Neutrophil (primary cell): ENCODE data around the gene HOGA1.
"Not testable (repeated sequence)": the region's sequence is repeated elsewhere in the genome, so short reads cannot be mapped to it uniquely, and the experiment has no call there.

Source experiments
- H3K27ac ChIP-seq: fragments of 200-600 bp; sonication (generic); 2 replicates; pipeline ENCODE4 v1.5.1; 2016; ENCODE audit warnings: mild to moderate bottlenecking, moderate library complexity
- H3K27me3 ChIP-seq: fragments of 200-600 bp; sonication (generic); 2 replicates; pipeline ENCODE4 v1.6.0; 2016; ENCODE audit warnings: mild to moderate bottlenecking
- H3K36me3 ChIP-seq: fragments of 200-600 bp; sonication (generic); 2 replicates; pipeline ENCODE4 v1.5.1; 2017
- H3K4me1 ChIP-seq, 2 experiments: fragments of 200-600 bp in 1 of 2; sonication (generic) in 1 of 2; 1 replicate in 1 of 2; 2 replicates in 1 of 2; pipeline versions ENCODE4 v1.5.1 to v1.6.1; 2013 to 2016; ENCODE audit warnings: low read depth in 1 of 2, low read length in 1 of 2, mild to moderate bottlenecking in 1 of 2, moderate library complexity in 1 of 2; ENCODE audit not compliant: control insufficient read depth in 1 of 2, insufficient read depth in 1 of 2
- H3K4me3 ChIP-seq, 2 experiments: fragments of 200-600 bp in 1 of 2; sonication (generic) in 1 of 2; 1 replicate in 1 of 2; 2 replicates in 1 of 2; pipeline ENCODE4 v1.5.1; 2013 to 2016; ENCODE audit warnings: low read depth in 1 of 2, low read length in 1 of 2, mild to moderate bottlenecking in 1 of 2, moderate library complexity in 1 of 2
- H3K9me3 ChIP-seq: fragments of 200-600 bp; sonication (generic); 2 replicates; pipeline ENCODE4 v1.5.1; 2016
- CTCF ChIP-seq: fragments of 200-600 bp; sonication (generic); IDR thresholded peaks from 2 replicates; pipeline ENCODE4 v1.5.1; 2016; ENCODE audit warnings: antibody characterized with exemption

The HOGA1 gene

GRCh38 chr10:97647556-97647955 lies 63.4 kb downstream of the HOGA1 start:
- Histone ChIP-seq H3K9me3 (no peaks in the 10 kb centered on the region), H3K27ac (no peak overlapping the region), H3K4me1 (no peaks in the 10 kb centered on the region), H3K27me3 (peaks cover 9% of the 10 kb centered on the region), H3K36me3 (no peaks in the 10 kb centered on the region), H3K4me3 (no peak overlapping the region)
- TF ChIP-seq CTCF: no peak

- Histone ChIP-seq H3K27ac (no peak overlapping the region), H3K4me1 (no peaks in the 10 kb centered on the region), H3K4me3 (no peak overlapping the region), H3K36me3 (no peaks in the 10 kb centered on the region), H3K27me3 (no peaks in the 10 kb centered on the region), H3K9me3 (no peaks in the 10 kb centered on the region)
- TF ChIP-seq CTCF: no peak
These were observed 64.6 kb downstream of the HOGA1 start for GRCh38 chr10:97648562-97649404.

DNA sequence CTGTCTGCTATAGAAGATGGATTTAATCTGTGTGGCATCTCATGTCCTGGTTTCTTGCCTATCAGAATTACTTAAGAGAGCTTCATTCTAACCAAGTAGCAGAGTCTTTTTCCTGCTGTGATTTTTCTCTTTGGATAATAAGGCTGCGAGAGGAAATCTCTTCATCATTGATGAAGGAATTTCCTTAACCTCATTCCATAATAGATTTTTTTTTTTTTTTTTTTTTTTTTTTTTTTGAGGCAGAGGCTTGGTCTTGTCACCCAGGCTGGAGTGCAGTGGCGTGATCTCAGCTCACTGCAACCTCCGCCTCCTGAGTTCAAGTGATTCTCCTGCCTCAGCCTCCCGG lies 65.2 kb downstream of the HOGA1 start:
- not testable (repeated sequence) for H3K4me1 ChIP-seq, H3K27ac ChIP-seq, H3K27me3 ChIP-seq, H3K9me3 ChIP-seq, H3K4me3 ChIP-seq, H3K36me3 ChIP-seq

- no peaks in the 10 kb centered on the region for H3K36me3 ChIP-seq
- no peak for TF ChIP-seq CTCF
- H3K27me3 ChIP-seq: no peaks in the 10 kb centered on the region
- no peak overlapping the region for H3K27ac ChIP-seq
- H3K4me3 ChIP-seq: no peak overlapping the region
- no peaks in the 10 kb centered on the region for H3K9me3 ChIP-seq
- no peaks in the 10 kb centered on the region for H3K4me1 ChIP-seq
These were observed 66.5 kb downstream of the HOGA1 start for GRCh38 chr10:97650726-97651125.

DNA sequence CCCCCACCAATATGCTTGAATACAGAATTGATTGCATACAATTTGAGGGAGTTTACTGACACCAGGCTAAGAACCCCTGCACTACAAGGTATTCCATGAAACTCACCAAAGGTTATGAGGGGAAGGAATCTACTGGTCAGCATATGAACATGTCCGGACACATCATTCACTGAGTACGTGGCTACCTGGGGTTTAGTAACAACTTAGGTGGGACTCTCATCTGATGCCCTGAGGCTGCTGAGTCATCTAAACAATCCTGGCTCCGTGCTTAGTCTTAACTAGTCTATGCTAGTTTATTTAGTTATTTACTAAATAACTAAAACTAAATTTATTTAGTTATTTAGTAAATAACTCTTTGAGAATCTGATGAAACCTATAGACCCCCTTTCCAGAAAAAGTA lies 67.6 kb downstream of the HOGA1 start:
- Histone ChIP-seq H3K36me3 (no peaks in the 10 kb centered on the region), H3K4me3 (no peak overlapping the region), H3K27ac (no peak overlapping the region), H3K4me1 (peaks cover 3 to 4% of the 10 kb centered on the region in 2 experiments), H3K27me3 (no peaks in the 10 kb centered on the region), H3K9me3 (no peaks in the 10 kb centered on the region)
- TF ChIP-seq CTCF: no peak

DNA sequence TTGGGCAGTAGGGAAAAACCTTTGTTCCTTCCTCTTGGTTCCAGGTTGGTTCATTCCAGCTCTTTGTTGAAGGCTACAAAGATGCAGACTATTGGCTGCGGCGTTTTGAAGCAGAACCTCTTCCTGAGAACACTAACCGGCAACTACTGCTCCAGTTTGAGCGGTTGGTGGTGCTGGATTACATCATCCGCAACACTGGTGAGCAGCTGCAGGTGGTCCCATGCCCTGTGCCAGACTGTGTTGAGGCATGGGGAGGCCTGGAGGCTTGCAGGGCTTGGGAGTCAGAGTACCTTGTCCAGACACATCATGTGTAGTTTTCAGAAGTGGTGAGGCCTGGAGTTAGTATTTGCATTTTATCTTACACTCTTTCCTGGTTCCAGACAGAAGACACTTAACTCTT lies 72.6 kb downstream of the HOGA1 start:
- H3K4me3 ChIP-seq: no peak overlapping the region
- TF ChIP-seq CTCF: no peak
- H3K36me3 ChIP-seq: no peaks in the 10 kb centered on the region
- peak overlapping the region; percentile 1 for H3K27ac ChIP-seq
- no peaks in the 10 kb centered on the region for H3K9me3 ChIP-seq
- peaks cover 4 to 6% of the 10 kb centered on the region in 2 experiments for H3K4me1 ChIP-seq
- H3K27me3 ChIP-seq: no peaks in the 10 kb centered on the region
